ENCODE data around the gene NADSYN1.
"Not testable (repeated sequence)": the region's sequence is repeated elsewhere in the genome, so short reads cannot be mapped to it uniquely, and the experiment has no call there.

The NADSYN1 gene

DNA sequence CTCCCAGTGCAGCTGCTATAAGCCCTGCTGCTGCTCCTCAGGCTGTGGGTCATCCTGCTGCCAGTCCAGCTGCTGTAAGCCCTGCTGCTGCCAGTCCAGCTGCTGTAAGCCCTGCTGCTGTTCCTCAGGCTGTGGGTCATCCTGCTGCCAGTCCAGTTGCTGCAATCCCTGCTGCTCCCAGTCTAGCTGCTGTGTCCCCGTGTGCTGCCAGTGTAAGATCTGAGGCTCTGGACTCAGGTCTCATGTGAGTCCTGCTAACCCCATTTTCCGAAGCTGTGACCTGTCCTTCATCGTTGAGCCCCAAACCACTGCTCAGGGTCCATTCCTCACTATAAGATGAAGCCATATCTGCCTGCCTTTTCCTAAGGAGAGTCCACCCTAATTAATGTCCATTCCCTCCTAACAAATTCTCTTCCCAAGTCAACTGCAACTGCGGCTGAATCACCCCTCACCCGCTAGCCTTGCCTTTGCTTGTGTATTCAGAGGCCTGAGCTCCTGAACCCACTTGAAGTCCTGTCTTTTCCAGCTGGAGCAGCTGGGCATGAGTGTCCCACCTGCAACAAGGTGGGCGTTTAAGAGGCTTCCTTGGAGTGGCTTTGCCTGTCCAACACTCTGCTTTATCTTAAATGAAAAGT lies 74.7 kb downstream of the NADSYN1 start:
- DNase-seq (ENCODE audit: low spot score), result no peak

DNA sequence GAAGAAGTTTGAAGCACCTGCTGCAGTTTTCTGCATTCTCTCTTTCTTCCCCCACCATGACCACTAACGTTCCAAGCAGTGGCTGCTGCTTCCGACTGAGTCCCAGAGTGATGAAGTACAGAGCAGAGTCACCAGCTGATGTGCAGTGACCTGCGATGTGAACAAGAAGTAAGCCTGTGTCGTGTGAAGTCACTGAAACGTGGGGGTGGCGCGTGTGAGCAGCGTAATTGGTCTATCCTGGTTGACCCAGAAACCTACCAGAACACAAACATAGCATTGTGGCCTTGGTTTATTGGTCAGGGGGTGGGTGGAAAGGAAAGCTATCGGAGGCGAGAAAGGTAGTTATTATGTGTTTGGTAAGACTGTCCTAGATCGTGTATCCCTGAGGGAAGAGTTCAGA lies 77.6 kb downstream of the NADSYN1 start:
- DNase-seq (ENCODE audit: low spot score), result no peak

DNA sequence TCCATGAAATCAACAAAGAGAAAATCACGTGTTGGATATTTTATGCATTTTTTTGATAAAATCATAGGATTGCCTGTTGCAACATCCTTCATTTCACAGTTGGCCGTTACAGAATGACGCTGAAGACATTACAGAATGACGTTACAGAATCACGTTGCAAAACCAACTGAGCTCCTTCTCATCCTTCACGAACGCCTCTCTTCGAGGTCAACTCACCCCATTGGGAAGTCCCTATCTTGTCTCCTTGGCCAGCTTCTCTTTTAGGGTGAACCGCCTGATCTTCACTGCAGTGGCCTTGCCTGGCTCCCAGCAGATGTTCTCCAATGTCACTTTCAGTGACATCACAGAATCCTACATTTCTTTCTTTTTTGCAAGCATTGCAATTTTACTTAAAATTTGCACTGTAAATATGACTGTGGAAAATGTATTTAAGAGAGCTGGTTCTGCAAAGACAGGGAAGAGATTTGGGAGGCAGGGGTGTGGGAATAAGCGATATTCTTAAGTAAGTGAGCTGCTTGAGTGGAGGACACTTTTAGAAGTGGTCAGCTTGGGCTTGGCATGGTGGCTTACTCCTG lies 79.1 kb downstream of the NADSYN1 start:
- DNase-seq (ENCODE audit: low spot score), result no peak

DNA sequence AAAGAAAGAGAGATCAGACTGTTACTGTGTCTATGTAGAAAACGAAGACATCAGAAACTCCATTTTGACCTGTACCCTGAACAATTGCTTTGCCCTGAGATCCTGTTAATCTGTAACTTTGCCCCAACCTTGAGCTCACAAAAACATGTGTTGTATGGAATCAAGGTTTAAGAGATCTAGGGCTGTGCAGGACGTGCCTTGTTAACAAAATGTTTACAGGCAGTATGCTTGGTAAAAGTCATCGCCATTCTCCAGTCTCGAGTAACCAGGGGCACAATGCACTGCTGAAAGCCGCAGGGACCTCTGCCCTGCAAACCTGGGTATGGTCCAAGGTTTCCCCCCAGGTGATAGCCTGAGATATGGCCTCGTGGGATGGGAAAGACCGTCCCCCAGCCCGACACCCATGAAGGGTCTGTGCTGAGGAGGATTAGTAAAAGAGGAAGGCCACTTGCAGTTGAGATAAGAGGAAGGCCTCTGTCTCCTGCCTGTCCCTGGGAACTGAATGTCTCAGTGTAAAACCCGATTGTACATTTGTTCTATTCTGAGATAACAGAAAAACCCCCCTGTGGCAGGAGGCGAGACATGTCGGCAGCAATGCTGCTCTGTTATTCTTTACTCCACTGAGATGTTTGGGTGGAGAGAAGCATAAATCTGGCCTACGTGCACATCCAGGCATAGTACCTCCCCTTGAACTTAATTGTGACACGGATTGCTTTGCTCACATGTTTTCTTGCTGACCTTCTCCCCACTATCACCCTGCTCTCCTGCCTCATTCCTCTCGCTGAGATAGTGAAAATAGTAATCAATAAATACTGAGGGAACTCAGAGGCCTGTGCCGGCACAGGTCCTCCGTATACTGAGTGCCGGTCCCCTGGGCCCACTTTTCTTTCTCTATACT lies 82.0 kb downstream of the NADSYN1 start:
- DNase-seq (ENCODE audit: low spot score), result not testable (repeated sequence)

DNA sequence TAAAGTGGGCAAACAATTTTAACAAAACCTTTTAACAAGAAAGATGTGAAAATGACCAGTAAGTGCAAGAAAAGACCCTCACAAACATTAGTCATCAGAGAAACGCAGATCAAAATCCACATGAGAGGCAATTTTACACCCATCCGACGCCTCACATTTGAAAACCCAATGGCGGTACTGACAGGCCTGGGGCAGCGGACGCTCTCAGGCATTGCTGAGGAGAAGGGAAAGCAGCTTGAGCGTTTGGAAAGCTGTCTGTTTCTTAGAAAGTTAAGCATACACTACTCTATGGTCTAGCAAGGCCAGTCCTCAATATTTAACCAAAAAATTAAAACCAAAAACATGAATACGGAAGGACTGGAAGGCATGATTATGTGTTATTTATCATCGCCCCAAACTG lies 82.8 kb downstream of the NADSYN1 start:
- DNase-seq (ENCODE audit: low spot score), result no peak

DNA sequence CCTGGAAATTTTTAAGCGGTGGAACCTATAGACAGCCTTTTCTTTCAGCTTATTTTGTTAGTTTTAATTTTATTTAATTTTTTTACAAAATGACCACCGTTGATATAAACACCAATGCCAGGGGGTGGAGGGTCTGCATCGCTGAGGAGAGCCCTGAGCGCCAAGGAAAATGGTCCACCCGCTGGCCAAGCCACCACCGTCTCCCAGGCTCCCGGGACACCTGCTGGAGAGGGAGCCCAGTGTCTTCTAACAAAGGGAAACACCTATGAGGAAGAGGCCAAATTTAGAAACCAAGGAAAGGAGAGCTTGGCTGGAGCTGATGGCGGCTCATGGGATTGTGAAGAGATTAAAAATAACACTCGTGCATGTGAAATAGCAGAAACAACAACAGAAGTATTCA lies 84.5 kb downstream of the NADSYN1 start:
- no peak for DNase-seq (ENCODE audit: low spot score)

DNA sequence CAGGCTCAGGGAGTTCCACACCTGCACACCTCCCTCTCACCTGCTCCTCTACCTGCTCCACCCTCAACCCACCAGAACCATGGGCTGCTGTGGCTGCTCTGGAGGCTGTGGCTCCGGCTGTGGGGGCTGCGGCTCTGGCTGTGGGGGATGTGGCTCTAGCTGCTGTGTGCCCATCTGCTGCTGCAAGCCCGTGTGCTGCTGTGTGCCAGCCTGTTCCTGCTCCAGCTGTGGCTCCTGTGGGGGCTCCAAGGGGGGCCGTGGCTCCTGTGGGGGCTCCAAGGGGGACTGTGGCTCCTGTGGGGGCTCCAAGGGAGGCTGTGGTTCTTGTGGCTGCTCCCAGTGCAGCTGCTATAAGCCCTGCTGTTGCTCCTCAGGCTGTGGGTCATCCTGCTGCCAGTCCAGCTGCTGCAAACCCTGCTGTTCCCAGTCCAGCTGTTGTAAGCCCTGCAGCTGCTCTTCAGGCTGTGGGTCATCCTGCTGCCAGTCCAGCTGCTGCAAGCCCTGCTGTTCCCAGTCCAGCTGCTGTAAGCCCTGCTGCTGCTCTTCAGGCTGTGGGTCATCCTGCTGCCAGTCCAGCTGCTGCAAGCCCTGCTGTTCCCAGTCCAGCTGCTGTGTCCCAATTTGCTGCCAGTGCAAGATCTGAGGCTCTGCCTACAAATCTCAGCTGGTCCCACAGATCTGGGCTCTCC lies 85.1 kb downstream of the NADSYN1 start, which contains the start of gene KRTAP5-8:
TSS of gene KRTAP5-8 (plus strand) at position 49 of the 689 bp plus-strand sequence. CDS start at position 80, 31 bp downstream.
- DNase-seq (ENCODE audit: low spot score), result not testable (repeated sequence)

DNA sequence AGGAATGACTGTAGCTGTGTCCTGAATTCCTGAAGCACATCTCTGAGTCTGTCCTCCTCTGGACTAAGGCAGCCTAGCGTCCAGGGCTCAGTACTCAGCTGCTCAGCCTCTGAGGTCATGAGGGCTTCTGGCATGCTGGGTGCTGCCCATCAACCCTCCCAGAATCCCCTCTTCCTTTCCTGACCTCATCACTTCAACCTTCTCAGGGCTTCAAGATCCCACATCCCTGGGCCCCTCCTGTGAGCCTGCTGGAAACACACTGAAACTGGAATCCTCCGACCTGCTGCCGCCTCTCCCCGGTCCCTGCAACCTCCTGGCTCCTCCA lies 85.6 kb downstream of the NADSYN1 start:
- DNase-seq (ENCODE audit: low spot score), result no peak

DNA sequence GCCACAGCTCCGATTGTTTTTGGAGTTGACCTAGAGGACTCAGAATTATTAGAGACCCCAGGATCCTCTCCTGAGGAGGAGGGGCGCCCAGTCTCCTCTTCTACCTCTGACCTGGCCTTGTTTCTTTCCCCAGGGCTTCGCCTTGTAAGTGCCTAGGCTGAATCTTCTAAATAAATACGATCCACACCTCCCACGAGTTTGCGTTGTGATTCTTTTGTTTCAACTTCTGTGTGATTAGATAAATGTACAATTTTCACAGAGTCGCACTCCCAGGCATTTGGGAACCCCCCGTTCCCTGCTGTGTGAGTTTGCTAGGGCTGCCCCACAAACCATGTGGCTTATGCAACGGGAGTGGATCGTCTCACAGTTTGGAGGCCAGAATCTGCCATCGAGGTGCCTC lies 86.0 kb downstream of the NADSYN1 start:
- DNase-seq (ENCODE audit: low spot score), result no peak

DNA sequence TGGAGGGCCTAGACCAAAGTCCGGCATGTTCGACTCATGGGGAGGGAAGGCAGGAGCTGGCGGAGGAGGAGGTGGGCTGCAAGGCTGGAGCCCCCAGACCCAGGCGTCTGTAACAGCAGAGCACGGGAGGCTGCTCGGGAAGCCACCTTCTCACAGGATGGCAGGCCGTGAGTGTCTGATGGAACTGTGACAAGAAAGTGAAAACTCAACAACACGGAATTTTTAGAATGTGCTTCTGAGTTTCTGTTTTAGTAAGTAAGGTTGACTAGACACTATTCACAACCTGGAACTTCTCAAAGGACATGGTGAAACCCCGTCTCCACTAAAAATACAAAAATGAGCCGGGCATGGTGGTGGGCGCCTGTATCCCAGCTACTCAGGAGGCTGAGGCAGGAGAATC lies 87.0 kb downstream of the NADSYN1 start:
- DNase-seq (ENCODE audit: low spot score), result not testable (repeated sequence)

DNA sequence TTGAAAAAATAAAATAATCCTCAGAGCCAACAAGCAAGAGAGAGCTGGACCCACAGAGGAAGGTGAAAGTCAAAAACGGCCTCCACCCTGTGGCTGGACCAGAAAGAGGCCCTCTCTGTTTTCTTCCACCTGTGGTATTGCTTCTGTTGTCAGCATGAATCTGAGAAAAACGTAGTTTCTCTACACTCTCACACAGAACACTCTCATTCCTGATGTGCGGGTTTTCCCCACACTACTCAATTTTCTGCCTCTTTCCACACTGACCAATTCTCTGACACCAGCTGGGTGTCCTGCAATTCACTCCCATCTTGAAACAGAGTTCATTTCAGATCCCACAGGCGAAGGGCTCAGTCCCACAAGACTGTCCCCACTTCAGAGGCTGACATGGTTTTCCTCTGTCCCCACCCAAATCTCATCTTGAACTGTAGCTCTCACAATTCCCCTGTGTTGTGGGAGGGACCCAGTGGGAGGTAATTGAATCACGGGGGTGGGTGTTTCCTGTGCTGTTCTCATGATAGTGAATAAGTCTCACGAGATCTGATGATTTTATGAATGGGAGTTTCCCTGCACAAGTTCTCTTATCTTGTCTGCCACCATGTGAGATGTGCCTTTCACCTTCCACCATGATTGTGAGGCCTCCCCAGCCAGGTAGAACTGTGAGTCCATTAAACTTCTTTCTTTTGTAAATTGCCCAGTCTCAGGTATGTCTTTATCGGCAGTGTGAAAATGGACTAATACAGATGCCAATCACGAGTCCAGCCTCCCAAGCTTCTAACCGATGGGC lies 87.7 kb downstream of the NADSYN1 start:
- DNase-seq (ENCODE audit: low spot score), result not testable (repeated sequence)

DNA sequence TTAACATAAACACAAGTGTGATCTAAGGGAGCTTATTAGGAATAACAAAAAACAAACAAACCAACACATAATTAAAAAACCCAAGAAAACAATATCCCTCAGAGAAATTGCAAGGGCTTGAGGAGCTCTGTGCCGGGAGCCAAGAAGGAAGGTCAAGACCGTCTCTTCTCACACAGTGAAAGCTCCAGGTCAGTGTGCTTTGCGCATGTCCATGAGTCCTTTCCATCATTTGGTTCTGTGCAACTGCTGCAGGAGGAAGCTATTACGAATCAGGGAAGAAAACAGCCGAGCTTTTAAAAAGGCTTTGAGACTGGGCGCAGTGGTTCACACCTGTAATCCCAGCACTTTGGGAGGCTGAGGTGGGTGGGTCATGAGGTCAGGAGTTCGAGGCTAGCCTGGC lies 89.4 kb downstream of the NADSYN1 start:
- DNase-seq (ENCODE audit: low spot score), result no peak

DNA sequence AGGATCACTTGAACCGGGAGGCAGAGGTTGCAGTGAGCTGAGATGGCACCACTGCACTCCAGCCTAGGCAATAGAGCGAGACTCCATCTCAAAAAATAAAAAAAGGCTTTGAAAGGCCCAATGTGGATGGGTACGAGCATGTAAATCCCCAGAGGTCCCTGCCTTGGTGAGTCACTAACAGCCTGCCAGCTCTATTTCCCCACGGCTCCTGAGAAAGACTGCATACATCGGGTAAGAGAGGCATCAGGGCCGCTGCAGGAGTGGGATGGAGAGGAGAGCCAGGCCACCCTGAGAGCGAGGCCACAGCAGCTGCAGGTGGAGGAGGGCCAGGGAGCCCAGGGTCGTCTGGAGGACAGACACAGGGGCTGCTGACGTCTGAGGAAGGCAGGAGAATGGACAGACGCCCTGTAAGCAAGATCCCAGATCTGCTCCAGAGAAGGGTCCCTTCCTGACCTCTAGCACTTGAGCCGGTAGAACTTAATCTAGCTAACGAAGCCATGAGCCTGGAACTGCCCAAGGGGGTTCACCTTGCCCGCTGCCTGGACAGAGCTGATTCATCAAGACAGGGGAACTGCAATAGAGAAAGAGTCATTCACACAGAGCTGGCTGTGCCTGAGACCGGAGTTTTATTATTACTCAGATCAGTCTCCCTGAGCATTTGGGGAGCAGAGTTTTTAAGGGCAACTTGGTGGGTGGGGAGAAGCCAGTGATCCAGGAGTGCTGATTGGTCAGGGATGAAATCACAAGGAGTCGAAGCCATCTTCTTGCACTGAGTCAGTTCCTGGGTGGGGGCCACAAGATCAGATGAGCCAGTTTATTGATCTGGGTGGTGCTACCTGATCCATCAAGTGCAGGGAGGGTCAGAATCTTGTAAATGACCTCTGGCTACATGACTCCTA lies 90.1 kb downstream of the NADSYN1 start:
- peak; percentile 21 for DNase-seq (ENCODE audit: low spot score)

DNA sequence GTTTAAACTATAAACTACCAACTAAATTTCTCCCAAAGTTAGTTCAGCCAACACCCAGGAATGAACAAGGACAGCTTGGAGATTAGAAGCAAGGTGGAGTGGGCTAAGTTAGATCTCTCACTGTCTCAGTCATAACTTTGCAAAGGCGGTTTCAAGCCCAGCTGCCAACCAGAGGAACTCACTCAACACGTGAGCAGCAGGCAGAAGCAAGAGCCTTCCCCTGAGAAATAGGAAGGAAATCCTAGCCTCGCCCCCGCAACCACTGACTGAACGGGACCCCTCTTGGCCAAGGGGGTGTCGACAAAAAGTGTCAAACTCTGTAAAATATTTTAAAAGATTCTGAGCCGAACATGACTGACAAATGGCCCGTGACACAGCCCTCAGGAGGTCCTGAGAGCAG lies 90.9 kb downstream of the NADSYN1 start:
- DNase-seq (ENCODE audit: low spot score), result no peak

DNA sequence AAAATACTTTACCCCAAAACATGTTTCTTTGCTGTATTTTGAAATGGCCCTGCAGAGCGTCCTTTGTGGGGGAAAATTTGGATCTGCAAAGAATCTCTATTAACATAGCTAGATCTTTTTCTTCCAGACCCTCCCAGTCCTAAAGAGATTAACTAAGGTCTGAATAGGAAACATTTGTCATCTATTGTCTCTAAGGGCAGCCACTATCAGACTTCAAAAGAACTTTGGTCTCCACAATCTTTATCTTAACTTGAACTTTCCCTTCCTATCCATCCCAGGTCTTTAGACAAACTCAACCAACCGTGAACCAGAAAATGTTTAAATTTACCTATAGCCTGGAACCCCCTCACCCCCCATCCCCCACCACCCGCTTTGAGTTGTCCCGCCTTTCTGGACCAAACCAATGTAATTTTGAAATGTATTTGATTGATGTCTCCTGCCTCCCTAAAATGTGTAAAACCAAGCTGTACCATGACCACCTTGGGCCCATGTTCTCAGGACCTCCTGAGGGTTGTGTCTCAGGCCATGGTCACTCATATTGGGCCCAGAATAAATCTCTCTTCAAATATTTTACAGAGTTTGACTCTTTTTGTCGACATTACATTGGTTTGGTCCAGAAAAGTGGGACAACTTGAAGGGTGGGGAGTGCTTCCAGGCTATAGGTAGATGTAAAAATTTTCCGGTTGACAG lies 91.7 kb downstream of the NADSYN1 start:
- DNase-seq (ENCODE audit: low spot score), result no peak

DNA sequence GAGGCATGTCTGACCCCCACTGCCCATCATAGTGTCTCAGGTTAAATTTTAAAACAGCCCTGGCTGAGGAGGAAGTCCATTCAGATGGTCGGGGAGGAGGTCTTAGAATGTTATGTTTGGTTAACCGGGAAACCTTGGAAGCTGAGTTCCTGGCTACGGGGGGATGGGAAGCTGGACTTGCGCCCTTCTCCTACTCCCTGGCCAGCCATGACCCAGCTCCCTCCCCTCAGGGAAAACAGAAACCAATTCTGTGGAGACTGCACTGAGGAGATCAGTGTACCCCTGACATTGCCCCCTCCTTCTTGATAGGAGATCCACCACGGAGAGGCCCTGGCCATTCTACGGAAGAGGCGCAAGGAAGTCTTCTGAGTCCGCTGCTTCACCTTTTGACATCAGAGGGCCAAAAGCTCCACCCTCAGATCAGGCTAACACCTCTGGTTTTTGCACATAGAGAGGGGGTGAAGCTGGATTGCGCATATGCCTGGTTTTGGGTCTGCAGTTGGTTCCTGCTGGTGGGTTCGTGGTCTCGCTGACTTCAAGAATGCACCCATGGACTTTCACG lies 92.5 kb downstream of the NADSYN1 start:
- DNase-seq (ENCODE audit: low spot score), result no peak

DNA sequence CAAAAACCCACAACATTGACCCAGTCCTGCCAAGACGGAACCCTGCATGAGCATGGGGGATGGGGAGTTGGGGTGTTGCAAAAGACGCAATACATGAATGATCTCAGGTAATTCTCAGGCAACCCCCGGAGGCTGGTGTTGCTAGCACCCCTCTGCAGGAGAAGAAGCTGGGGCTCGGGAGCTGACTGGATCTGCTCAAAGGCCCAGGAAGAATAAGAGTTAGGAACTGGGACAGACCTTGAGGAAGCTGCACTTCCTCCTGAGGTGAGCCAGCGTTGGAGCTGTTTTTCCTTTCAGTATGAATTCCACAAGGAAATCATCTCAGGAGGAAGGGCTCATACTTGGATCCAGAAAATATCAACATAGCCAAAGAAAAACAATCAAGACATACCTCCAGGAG lies 95.1 kb downstream of the NADSYN1 start, which contains the start of gene KRTAP5-9:
TSS of gene KRTAP5-9 (plus strand) at position 301 of the 400 bp plus-strand sequence. CDS start 238 bp downstream, outside the sequence.
- DNase-seq (ENCODE audit: low spot score), result no peak

DNA sequence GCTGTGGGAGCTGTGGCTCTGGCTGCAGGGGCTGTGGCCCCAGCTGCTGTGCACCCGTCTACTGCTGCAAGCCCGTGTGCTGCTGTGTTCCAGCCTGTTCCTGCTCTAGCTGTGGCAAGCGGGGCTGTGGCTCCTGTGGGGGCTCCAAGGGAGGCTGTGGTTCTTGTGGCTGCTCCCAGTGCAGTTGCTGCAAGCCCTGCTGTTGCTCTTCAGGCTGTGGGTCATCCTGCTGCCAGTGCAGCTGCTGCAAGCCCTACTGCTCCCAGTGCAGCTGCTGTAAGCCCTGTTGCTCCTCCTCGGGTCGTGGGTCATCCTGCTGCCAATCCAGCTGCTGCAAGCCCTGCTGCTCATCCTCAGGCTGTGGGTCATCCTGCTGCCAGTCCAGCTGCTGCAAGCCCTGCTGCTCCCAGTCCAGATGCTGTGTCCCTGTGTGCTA lies 95.7 kb downstream of the NADSYN1 start:
- no peak for DNase-seq (ENCODE audit: low spot score)

Measured in activated CD4-positive, alpha-beta T cell treated with anti-CD3 and anti-CD28 coated beads, Interleukin-2, Interleukin-4, amounts not matched to agents 100 ng/mL and 50 ng/mL, durations not matched to agents 16 hours and 8 hours (primary cell).